ENCODE data around the gene DOCK4.

Gene DOCK4

GRCh38 chr7:112105584-112106530, 100.3 kb downstream of the DOCK4 start:
- ATAC-seq (ENCODE audit: low read depth) (no peak), DNase-seq (ENCODE audit: low spot score) (no peak)
- no peak for TF ChIP-seq CTCF (IDR thresholded peaks at IDR 0.05; ENCODE audit: poor library complexity, severe bottlenecking)
- H3K9me3 ChIP-seq (ENCODE audit: severe bottlenecking) = no peaks in the 10 kb centered on the region
- H3K27me3 ChIP-seq (ENCODE audit: insufficient read depth, poor library complexity, severe bottlenecking) = no peaks in the 10 kb centered on the region
- H3K27ac ChIP-seq (ENCODE audit: poor library complexity, severe bottlenecking) = no peak overlapping the region
- peaks cover 22% of the 10 kb centered on the region for H3K4me1 ChIP-seq (ENCODE audit: insufficient read depth, poor library complexity, severe bottlenecking)
- H3K36me3 ChIP-seq (ENCODE audit: low read depth) = no peaks in the 10 kb centered on the region; the same call in 1 of the 2 replicates
- no peak overlapping the region for H3K4me3 ChIP-seq (ENCODE audit: severe bottlenecking)

DNA sequence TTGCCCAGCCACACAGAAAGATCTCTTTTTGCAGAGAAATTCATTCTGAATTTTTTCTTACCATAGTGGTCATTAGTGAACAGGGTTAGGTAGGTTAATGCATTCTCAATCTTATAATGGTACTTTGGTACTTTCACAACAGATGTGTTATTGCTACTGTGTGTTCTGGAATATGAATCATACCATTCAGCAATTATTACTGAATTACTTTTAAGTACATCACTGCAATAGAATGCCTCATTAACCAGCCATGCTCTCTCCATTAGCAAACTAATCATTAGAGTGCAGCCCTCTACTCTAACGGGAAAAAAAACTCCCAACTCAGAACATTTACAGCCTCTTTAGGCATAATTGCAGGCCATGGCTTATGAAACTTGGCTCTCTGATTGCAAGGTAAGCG, 102.1 kb downstream of the DOCK4 start:
- Histone ChIP-seq H3K27ac (ENCODE audit: poor library complexity, severe bottlenecking) (no peak overlapping the region), H3K27me3 (ENCODE audit: insufficient read depth, poor library complexity, severe bottlenecking) (no peaks in the 10 kb centered on the region), H3K9me3 (ENCODE audit: severe bottlenecking) (no peaks in the 10 kb centered on the region), H3K4me1 (ENCODE audit: insufficient read depth, poor library complexity, severe bottlenecking) (peaks cover 22% of the 10 kb centered on the region), H3K36me3 (ENCODE audit: low read depth) (no peaks in the 10 kb centered on the region; the same call in 1 of the 2 replicates), H3K4me3 (ENCODE audit: severe bottlenecking) (no peak overlapping the region)
- no peak for DNase-seq (ENCODE audit: low spot score)
- TF ChIP-seq CTCF (IDR thresholded peaks at IDR 0.05; ENCODE audit: poor library complexity, severe bottlenecking) = no peak
- 0 out of 3 replicates have a peak, but pooled peaks have one; percentile 33 for ATAC-seq (ENCODE audit: low read depth)

GRCh38 chr7:112103246-112103645, 103.0 kb downstream of the DOCK4 start:
- H3K36me3 ChIP-seq (ENCODE audit: low read depth) = no peaks in the 10 kb centered on the region; the same call in 1 of the 2 replicates
- no peaks in the 10 kb centered on the region for H3K27me3 ChIP-seq (ENCODE audit: insufficient read depth, poor library complexity, severe bottlenecking)
- no peak for DNase-seq (ENCODE audit: low spot score)
- no peak for TF ChIP-seq CTCF (IDR thresholded peaks at IDR 0.05; ENCODE audit: poor library complexity, severe bottlenecking)
- H3K27ac ChIP-seq (ENCODE audit: poor library complexity, severe bottlenecking) = peak overlapping the region; percentile 25
- H3K4me3 ChIP-seq (ENCODE audit: severe bottlenecking) = no peak overlapping the region
- ATAC-seq (ENCODE audit: low read depth) = peak; percentile 87
- no peaks in the 10 kb centered on the region for H3K9me3 ChIP-seq (ENCODE audit: severe bottlenecking)
- H3K4me1 ChIP-seq (ENCODE audit: insufficient read depth, poor library complexity, severe bottlenecking) = peaks cover 22% of the 10 kb centered on the region

- TF ChIP-seq CTCF (IDR thresholded peaks at IDR 0.05; ENCODE audit: poor library complexity, severe bottlenecking) = no peak
- H3K4me1 ChIP-seq (ENCODE audit: insufficient read depth, poor library complexity, severe bottlenecking) = peaks cover 30% of the 10 kb centered on the region
- H3K27ac ChIP-seq (ENCODE audit: poor library complexity, severe bottlenecking) = no peak overlapping the region
- H3K36me3 ChIP-seq (ENCODE audit: low read depth) = no peaks in the 10 kb centered on the region; the same call in 1 of the 2 replicates
- H3K27me3 ChIP-seq (ENCODE audit: insufficient read depth, poor library complexity, severe bottlenecking) = no peaks in the 10 kb centered on the region
- H3K9me3 ChIP-seq (ENCODE audit: severe bottlenecking) = no peaks in the 10 kb centered on the region
- no peak overlapping the region for H3K4me3 ChIP-seq (ENCODE audit: severe bottlenecking)
- DNase-seq (ENCODE audit: low spot score) (no peak), ATAC-seq (ENCODE audit: low read depth) (no peak)
Measured at GRCh38 chr7:112101201-112101846, 104.9 kb downstream of the DOCK4 start.

Data from RWPE2 (cell line).